Panc1 (cell line): Measurements from ENCODE around the gene PSMD13. TPM values are rescaled to one million over a fixed set of nuclear protein-coding genes. Genes with fewer than 3 reads are reported as not detected.
A peak's percentile ranks its signal among the peaks of the same experiment; 100 is the strongest.

Experiments used
- ATAC-seq: fragments of 200-7000 bp; cut with Tn5 transposase; 2 replicates; pipeline ENCODE4 v1.9.1; 2020; ENCODE audit warnings: mild to moderate bottlenecking, moderate library complexity
- BruUV-seq: library from RNA; stranded (reverse); fragments of 400-500 nt; replicated peaks from 2 replicates; lab custom pipeline; 2021; lab: Mats Ljungman, UMichigan
- CTCF ChIA-PET: fragments of 300-600 bp; sonication (Branson Sonifier 250); formaldehyde crosslinking; loops from one replicate; lab custom pipeline; 2022; ENCODE audit warnings: antibody characterized with exemption; lab: Charles Lee
- POLR2A ChIA-PET: fragments of 300-600 bp; sonication (Branson Sonifier 250); formaldehyde crosslinking; loops from one replicate; lab custom pipeline; 2022; ENCODE audit warnings: antibody characterized with exemption; lab: Charles Lee
- DNase-seq: peaks from one replicate; pipeline ENCODE4 v3.0.0-alpha.2; 2010; ENCODE audit warnings: low read depth, low spot score
- H3K27ac ChIP-seq: 2 replicates; pipeline ENCODE4 v1.5.1; 2011; ENCODE audit warnings: mild to moderate bottlenecking, low read length, inconsistent platforms
- H3K27me3 ChIP-seq: fragments of 200-500 bp; sonication (Bioruptor generic); 2 replicates; pipeline ENCODE4 v1.6.0; 2014; ENCODE audit warnings: low read length, inconsistent platforms; ENCODE audit not compliant: control insufficient read depth, insufficient read depth
- H3K36me3 ChIP-seq: fragments of 200-500 bp; sonication (Bioruptor generic); 2 replicates; pipeline ENCODE4 v1.5.1; 2014; ENCODE audit warnings: inconsistent platforms, mild to moderate bottlenecking, low read length, moderate library complexity; ENCODE audit not compliant: control insufficient read depth, insufficient read depth
- H3K4me1 ChIP-seq: 2 replicates; pipeline ENCODE4 v1.5.1; 2011; ENCODE audit warnings: inconsistent platforms, mild to moderate bottlenecking, low read length, moderate library complexity; ENCODE audit not compliant: control insufficient read depth, insufficient read depth
- H3K4me3 ChIP-seq, 2 experiments: 2 replicates each; pipeline ENCODE4 v1.5.1; 2011 to 2012; ENCODE audit warnings: low read depth in 2 of 2, low read length in 2 of 2, mild to moderate bottlenecking in 2 of 2, inconsistent platforms in 1 of 2, moderate library complexity in 1 of 2
- H3K9me3 ChIP-seq: fragments of 200-500 bp; sonication (Bioruptor generic); 2 replicates; pipeline ENCODE4 v1.5.1; 2014; ENCODE audit warnings: low read depth, mild to moderate bottlenecking, inconsistent platforms, low read length, moderate library complexity; ENCODE audit not compliant: control insufficient read depth, insufficient read depth
- CTCF ChIP-seq: fragments of 450-650 bp; IDR thresholded peaks from 2 replicates; pipeline ENCODE4 v1.5.1; 2017; ENCODE audit warnings: mild to moderate bottlenecking
- POLR2AphosphoS5 ChIP-seq: IDR thresholded peaks from 2 replicates; pipeline ENCODE4 v1.6.1; 2012; ENCODE audit warnings: mild to moderate bottlenecking, low read depth, low read length, moderate library complexity
- REST ChIP-seq, 2 experiments: IDR thresholded peaks; 2 replicates each; pipeline ENCODE4 v1.6.1; 2011 to 2012; ENCODE audit warnings: low read depth in 2 of 2, control low read depth in 1 of 2, low read length in 1 of 2, mild to moderate bottlenecking in 1 of 2, moderate library complexity in 1 of 2; ENCODE audit not compliant: insufficient read depth in 1 of 2
- SIN3A ChIP-seq: IDR thresholded peaks from 2 replicates; pipeline ENCODE4 v1.6.1; 2012; ENCODE audit warnings: low read depth, mild to moderate bottlenecking, low read length, moderate library complexity, borderline replicate concordance; ENCODE audit not compliant: insufficient read depth
- TCF7L2 ChIP-seq: IDR thresholded peaks from 2 replicates; pipeline ENCODE4 v1.6.1; 2011; ENCODE audit warnings: mild to moderate bottlenecking, low read depth, low read length, inconsistent platforms
- in situ Hi-C: cut with HindIII; loops from 2 replicates; pipeline ENCODE4 v1.10.0; 2016; ENCODE audit warnings: low sequenced_read_pairs, low pct_unique_long_range_greater_than_20kb
- intact Hi-C: fragments of 100-400 bp; cut with micrococcal nuclease; formaldehyde crosslinking; loops from one replicate; pipeline ENCODE4 v1.10.0; 2022; ENCODE audit not compliant: unreplicated experiment
- total RNA-seq: library from RNA; stranded (reverse); gene quantifications from one replicate; pipeline ENCODE4 v1.2.1, GENCODE V29; 2021; ENCODE audit not compliant: unreplicated experiment

Gene PSMD13
- total RNA-seq, 1 experiment from 2014 or later = 271 TPM

GRCh38 chr11:251550-251949 lies 14.8 kb downstream of the PSMD13 start:
- no peak for TF ChIP-seq SIN3A
- no peak for TF ChIP-seq REST (IDR thresholded peaks at IDR 0.05; ENCODE audit: insufficient read depth in 1 of 2, low read depth in 2 of 2, low read length in 1 of 2)
- TF ChIP-seq TCF7L2 = no peak
- TF ChIP-seq POLR2AphosphoS5 = no peak
- TF ChIP-seq CTCF = no peak
- CTCF ChIA-PET = interaction anchor here (0.6 to 1.6 kb wide), 5 partner anchors 10 to 111 kb away, joined by 4 to 6 read pairs (median 6); partner anchors contain the start of gene PSMD13
- ATAC-seq = no peak

DNA sequence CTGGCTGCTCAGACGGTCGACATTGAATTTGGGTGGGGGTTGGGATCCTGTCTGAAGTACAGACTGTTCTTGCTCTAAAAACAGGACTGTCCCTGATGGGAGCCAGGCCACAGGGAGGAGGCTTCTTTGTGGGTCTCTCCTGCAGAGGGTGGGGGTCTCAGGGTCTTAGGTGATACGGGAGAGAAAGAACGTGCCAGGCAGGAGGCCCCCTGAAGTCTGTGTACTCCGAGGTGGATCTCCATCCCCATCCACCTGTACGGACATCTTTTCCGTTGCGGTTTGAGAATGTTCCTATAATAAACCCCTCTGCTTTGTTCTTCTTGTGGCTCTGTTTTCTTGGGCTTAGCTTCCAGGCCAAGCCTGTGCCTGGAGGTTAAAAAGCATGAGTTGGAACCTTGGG lies 15.9 kb downstream of the PSMD13 start:
- intact Hi-C loops (no loop called here), in situ Hi-C loops (no loop called here)
- no peak overlapping the region for H3K4me3 ChIP-seq
- POLR2A ChIA-PET = no interaction called here
- no peaks in the 10 kb centered on the region for H3K9me3 ChIP-seq
- peaks cover 35% of the 10 kb centered on the region for H3K36me3 ChIP-seq
- DNase-seq = no peak
- no peak for ATAC-seq
- no peak overlapping the region for H3K27ac ChIP-seq
- H3K4me1 ChIP-seq = no peaks in the 10 kb centered on the region
- H3K27me3 ChIP-seq = no peaks in the 10 kb centered on the region
- no peak for TF ChIP-seq CTCF
- TF ChIP-seq TCF7L2 = no peak
- no peak for TF ChIP-seq POLR2AphosphoS5
- TF ChIP-seq REST (IDR thresholded peaks at IDR 0.05; ENCODE audit: insufficient read depth in 1 of 2, low read depth in 2 of 2, low read length in 1 of 2) = no peak
- BruUV-seq = TSS peak; percentile 57
- CTCF ChIA-PET = interaction anchor here (0.6 kb wide), 1 partner anchor 53 kb away, joined by 4 read pairs; no protein-coding TSS in a partner anchor

More at GRCh38 chr11:251550-251949, 14.8 kb downstream of the PSMD13 start:
- Histone ChIP-seq H3K27me3 (no peaks in the 10 kb centered on the region), H3K36me3 (peaks cover 41% of the 10 kb centered on the region), H3K4me1 (no peaks in the 10 kb centered on the region), H3K27ac (no peak overlapping the region), H3K9me3 (no peaks in the 10 kb centered on the region), H3K4me3 (no peak overlapping the region)
- POLR2A ChIA-PET = interaction anchor here (0.6 to 1.0 kb wide), 3 partner anchors 10 to 87 kb away, joined by 3 read pairs; no protein-coding TSS in a partner anchor
- intact Hi-C loops = no loop called here
- no TSS peak for BruUV-seq
- in situ Hi-C loops = no loop called here
- DNase-seq = no peak
